Renal cortical epithelial cell (primary cell): ENCODE data around the gene GAK. TPM values are rescaled to one million over a fixed set of nuclear protein-coding genes. Genes with fewer than 3 reads are reported as not detected.
"Not testable (repeated sequence)": the region's sequence is repeated elsewhere in the genome, so short reads cannot be mapped to it uniquely, and the experiment has no call there.

Experiments used
- DNase-seq: peaks from one replicate; pipeline ENCODE4 v3.0.0-alpha.2; 2011; ENCODE audit warnings: low read depth
- total RNA-seq: library from RNA; depleted of rRNA; stranded (reverse); fragments of >200 nt; gene quantifications from 2 replicates; pipeline ENCODE4 v1.2.3, GENCODE V29; 2014

The GAK gene
- total RNA-seq, 1 donor from 2014 or later = 78.6 TPM

GRCh38 chr4:952881-953573 is 20.9 kb upstream of the GAK start:
- no peak for DNase-seq

GRCh38 chr4:951594-952468 is 19.7 kb upstream of the GAK start:
- DNase-seq = no peak

- DNase-seq = no peak
Observed at GRCh38 chr4:951186-951585, 19.1 kb upstream of the GAK start.

GRCh38 chr4:950136-951020 is 18.3 kb upstream of the GAK start:
- DNase-seq = no peak

GRCh38 chr4:949656-950055 is 17.5 kb upstream of the GAK start:
- DNase-seq = no peak

GRCh38 chr4:948936-949300 is 16.8 kb upstream of the GAK start:
- DNase-seq = no peak

- no peak for DNase-seq
Observed at GRCh38 chr4:948101-948935, 16.2 kb upstream of the GAK start.

- no peak for DNase-seq
Observed at GRCh38 chr4:947491-947971, 15.4 kb upstream of the GAK start.

- no peak for DNase-seq
Observed at GRCh38 chr4:946517-947471, 14.7 kb upstream of the GAK start.

- DNase-seq = no peak
Observed at GRCh38 chr4:946103-946450, 14.0 kb upstream of the GAK start.

- no peak for DNase-seq
Observed at GRCh38 chr4:945274-946102, 13.4 kb upstream of the GAK start.

- not testable (repeated sequence) for DNase-seq
Observed at GRCh38 chr4:939508-939907, 7.4 kb upstream of the GAK start.

- no peak for DNase-seq
Observed at GRCh38 chr4:932713-933070, 576 bp upstream of the GAK start.

GRCh38 chr4:931194-931959 is 739 bp downstream of the GAK start:
- peak; percentile 56 for DNase-seq

- DNase-seq = no peak
Observed at GRCh38 chr4:930827-931193, 1.3 kb downstream of the GAK start.

GRCh38 chr4:930028-930551 is 2.0 kb downstream of the GAK start:
- DNase-seq = peak; percentile 18

GRCh38 chr4:929096-929765 is 2.9 kb downstream of the GAK start:
- DNase-seq = no peak

GRCh38 chr4:927566-927965 is 4.5 kb downstream of the GAK start:
- DNase-seq = not testable (repeated sequence)
